IPS-20b (cell line): Measurements from ENCODE around the gene ADAMTS9.

Source experiments
- H3K27ac ChIP-seq: one replicate; pipeline ENCODE4 v1.5.1; 2013; ENCODE audit warnings: low read length
- H3K27me3 ChIP-seq: 2 replicates; pipeline ENCODE4 v1.6.1; 2013; ENCODE audit warnings: mild to moderate bottlenecking, low read length, inconsistent platforms; ENCODE audit not compliant: insufficient read depth
- H3K36me3 ChIP-seq: 2 replicates; pipeline ENCODE4 v1.6.1; 2013; ENCODE audit warnings: low read depth, mild to moderate bottlenecking, inconsistent platforms, low read length, moderate library complexity; ENCODE audit not compliant: insufficient read depth
- H3K4me1 ChIP-seq: 2 replicates; pipeline ENCODE4 v1.6.1; 2013; ENCODE audit warnings: mild to moderate bottlenecking, control low read depth, inconsistent platforms, low read length, moderate library complexity; ENCODE audit not compliant: insufficient read depth
- H3K4me3 ChIP-seq: 2 replicates; pipeline ENCODE4 v1.5.1; 2013; ENCODE audit warnings: mild to moderate bottlenecking, low read length, inconsistent platforms
- H3K9ac ChIP-seq: 2 replicates; pipeline ENCODE4 v1.6.1; 2013; ENCODE audit warnings: low read depth, mild to moderate bottlenecking, inconsistent platforms, low read length, moderate library complexity
- H3K9me3 ChIP-seq: 2 replicates; pipeline ENCODE4 v1.6.1; 2013; ENCODE audit warnings: mild to moderate bottlenecking, low read depth, low read length, inconsistent platforms; ENCODE audit not compliant: insufficient read depth

Gene ADAMTS9

GRCh38 chr3:64494526-64494925 is 193.3 kb downstream of the ADAMTS9 start:
- H3K9ac ChIP-seq, result no peak overlapping the region
- no peak overlapping the region for H3K27ac ChIP-seq
- H3K36me3 ChIP-seq, result no peaks in the 10 kb centered on the region
- no peak overlapping the region for H3K4me3 ChIP-seq
- no peaks in the 10 kb centered on the region for H3K9me3 ChIP-seq
- H3K27me3 ChIP-seq, result peaks cover 19% of the 10 kb centered on the region
- peaks cover 21% of the 10 kb centered on the region for H3K4me1 ChIP-seq

GRCh38 chr3:64493149-64493548 is 194.7 kb downstream of the ADAMTS9 start:
- H3K27me3 ChIP-seq, result peaks cover 20% of the 10 kb centered on the region
- H3K27ac ChIP-seq, result no peak overlapping the region
- no peak overlapping the region for H3K9ac ChIP-seq
- H3K4me3 ChIP-seq, result no peak overlapping the region
- H3K36me3 ChIP-seq, result no peaks in the 10 kb centered on the region
- H3K9me3 ChIP-seq, result no peaks in the 10 kb centered on the region
- peaks cover 26% of the 10 kb centered on the region for H3K4me1 ChIP-seq

GRCh38 chr3:64491843-64492242 is 196.0 kb downstream of the ADAMTS9 start:
- Histone ChIP-seq H3K9me3 (no peaks in the 10 kb centered on the region), H3K4me1 (peaks cover 26% of the 10 kb centered on the region), H3K9ac (no peak overlapping the region), H3K27ac (no peak overlapping the region), H3K36me3 (no peaks in the 10 kb centered on the region), H3K27me3 (peaks cover 20% of the 10 kb centered on the region), H3K4me3 (no peak overlapping the region)

- Histone ChIP-seq H3K9me3 (no peaks in the 10 kb centered on the region), H3K9ac (no peak overlapping the region), H3K4me1 (peaks cover 26% of the 10 kb centered on the region), H3K36me3 (no peaks in the 10 kb centered on the region), H3K4me3 (no peak overlapping the region), H3K27ac (no peak overlapping the region), H3K27me3 (peaks cover 20% of the 10 kb centered on the region)
Measured at GRCh38 chr3:64490180-64490724, 197.5 kb downstream of the ADAMTS9 start.

DNA sequence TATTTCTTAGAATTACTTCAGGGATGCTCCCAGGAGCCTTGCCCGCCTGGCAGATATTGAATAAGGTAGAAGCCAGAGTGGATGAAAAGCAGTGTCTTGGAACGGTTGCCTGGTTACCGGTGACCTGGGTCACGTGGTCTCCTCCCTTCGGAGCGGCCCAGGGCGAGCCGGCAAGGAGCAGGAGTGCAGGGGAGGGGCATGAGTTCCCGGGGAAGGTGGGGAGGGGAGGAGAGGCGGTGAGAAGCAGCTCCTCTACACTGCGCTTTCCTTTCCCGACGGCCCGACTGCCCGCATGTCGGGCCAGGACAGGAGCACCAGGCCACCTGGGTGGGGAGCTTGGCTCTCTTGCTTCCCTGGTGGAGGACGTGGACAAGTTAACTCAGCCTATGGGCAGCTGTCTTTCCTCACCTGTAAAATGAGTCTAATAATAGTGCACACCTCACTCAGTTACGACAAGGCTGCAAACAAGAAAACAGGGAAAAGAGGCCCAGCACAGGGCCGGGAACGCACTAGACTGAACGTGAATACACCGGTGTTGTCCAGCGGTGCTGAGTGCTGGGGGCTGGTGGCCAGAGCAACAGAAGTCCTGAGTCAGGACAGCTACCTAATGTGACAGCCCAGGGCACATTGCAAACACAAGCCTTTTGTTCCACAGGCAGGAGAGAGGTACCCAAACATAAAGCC is 198.3 kb downstream of the ADAMTS9 start:
- Histone ChIP-seq H3K9ac (peak overlapping the region; percentile 43; the same call in 1 of the 2 replicates), H3K36me3 (no peaks in the 10 kb centered on the region), H3K4me1 (peaks cover 26% of the 10 kb centered on the region), H3K4me3 (peak overlapping the region; percentile 51; the same call in 1 of the 2 replicates), H3K9me3 (no peaks in the 10 kb centered on the region), H3K27me3 (peaks cover 20% of the 10 kb centered on the region), H3K27ac (no peak overlapping the region)

GRCh38 chr3:64488939-64489338 is 198.9 kb downstream of the ADAMTS9 start:
- H3K4me3 ChIP-seq, result peak overlapping the region; percentile 51; the same call in 1 of the 2 replicates
- H3K9ac ChIP-seq, result peak overlapping the region; percentile 43; the same call in 1 of the 2 replicates
- H3K36me3 ChIP-seq, result no peaks in the 10 kb centered on the region
- peaks cover 20% of the 10 kb centered on the region for H3K27me3 ChIP-seq
- H3K9me3 ChIP-seq, result no peaks in the 10 kb centered on the region
- H3K4me1 ChIP-seq, result peaks cover 26% of the 10 kb centered on the region
- no peak overlapping the region for H3K27ac ChIP-seq

DNA sequence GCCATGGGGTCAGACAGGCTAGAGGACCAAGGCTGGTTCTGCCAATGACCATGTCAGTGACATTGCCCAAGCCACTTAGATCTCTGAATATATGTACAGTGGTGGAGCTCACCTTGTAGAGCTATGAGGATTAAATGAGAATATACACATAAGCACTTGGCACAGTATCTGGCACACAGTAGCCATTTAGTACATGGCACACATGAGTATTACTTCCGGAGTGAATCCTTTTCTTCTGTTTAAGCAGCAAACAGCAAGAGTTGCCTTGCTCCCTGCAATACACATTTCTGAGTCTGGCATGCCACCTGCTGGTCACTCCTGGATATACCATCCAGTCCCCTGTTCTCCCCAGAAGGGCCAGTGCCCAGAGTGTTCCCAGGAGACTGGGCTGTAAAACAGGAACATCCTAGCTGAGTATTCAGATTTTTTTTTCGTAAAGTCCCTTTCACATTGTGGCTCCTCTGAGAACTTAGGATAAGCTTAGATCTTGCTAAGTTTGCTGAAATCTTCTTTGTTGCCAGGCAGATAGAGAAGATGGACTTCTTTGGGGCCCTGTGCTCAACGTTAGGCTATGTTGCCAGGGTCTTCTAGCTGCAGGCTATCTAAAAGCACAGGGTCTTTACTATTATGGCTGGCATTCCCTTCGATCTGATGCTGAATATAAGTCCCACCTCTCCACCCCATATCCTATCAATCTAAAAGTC is 203.4 kb downstream of the ADAMTS9 start:
- Histone ChIP-seq H3K9ac (no peak overlapping the region), H3K27me3 (peaks cover under 1% of the 10 kb centered on the region; the same call in 1 of the 2 replicates), H3K9me3 (no peaks in the 10 kb centered on the region), H3K36me3 (no peaks in the 10 kb centered on the region), H3K4me3 (no peak overlapping the region), H3K4me1 (peaks cover 4% of the 10 kb centered on the region; the same call in 1 of the 2 replicates), H3K27ac (no peak overlapping the region)

- no peak overlapping the region for H3K27ac ChIP-seq
- no peaks in the 10 kb centered on the region for H3K27me3 ChIP-seq
- H3K4me3 ChIP-seq, result no peak overlapping the region
- no peaks in the 10 kb centered on the region for H3K9me3 ChIP-seq
- H3K36me3 ChIP-seq, result no peaks in the 10 kb centered on the region
- no peaks in the 10 kb centered on the region for H3K4me1 ChIP-seq
- no peak overlapping the region for H3K9ac ChIP-seq
Measured at GRCh38 chr3:64483467-64483866, 204.3 kb downstream of the ADAMTS9 start.

- no peaks in the 10 kb centered on the region for H3K36me3 ChIP-seq
- no peak overlapping the region for H3K27ac ChIP-seq
- H3K4me1 ChIP-seq, result peaks cover 8% of the 10 kb centered on the region; the same call in 1 of the 2 replicates
- no peak overlapping the region for H3K4me3 ChIP-seq
- H3K9ac ChIP-seq, result no peak overlapping the region
- peaks cover 10% of the 10 kb centered on the region; the same call in 1 of the 2 replicates for H3K9me3 ChIP-seq
- H3K27me3 ChIP-seq, result no peaks in the 10 kb centered on the region
Measured at GRCh38 chr3:64475037-64475436, 212.8 kb downstream of the ADAMTS9 start.

DNA sequence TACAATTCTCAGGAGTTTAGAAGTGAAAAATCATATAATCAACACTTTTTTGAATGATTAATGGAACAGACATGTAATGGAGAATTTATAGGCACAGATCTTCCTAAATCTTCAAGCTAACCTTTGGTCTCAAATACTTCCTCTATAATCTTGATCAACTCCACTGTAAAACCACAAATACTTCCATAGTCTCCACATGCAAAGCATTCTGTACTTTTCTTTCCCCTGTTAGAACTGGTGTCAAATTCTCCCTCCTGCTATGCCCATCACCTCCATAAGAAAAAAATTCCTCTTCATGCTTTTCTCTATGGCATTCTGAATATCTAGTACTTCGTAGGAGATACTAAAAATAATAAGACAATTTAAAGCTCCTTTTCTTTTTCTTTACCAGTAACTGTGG is 214.3 kb downstream of the ADAMTS9 start:
- Histone ChIP-seq H3K27me3 (no peaks in the 10 kb centered on the region), H3K9ac (no peak overlapping the region), H3K4me3 (no peak overlapping the region), H3K9me3 (peaks cover 10% of the 10 kb centered on the region; the same call in 1 of the 2 replicates), H3K4me1 (peaks cover 8% of the 10 kb centered on the region; the same call in 1 of the 2 replicates), H3K27ac (no peak overlapping the region), H3K36me3 (no peaks in the 10 kb centered on the region)

GRCh38 chr3:64470436-64470835 is 217.4 kb downstream of the ADAMTS9 start:
- Histone ChIP-seq H3K9me3 (peaks cover 3% of the 10 kb centered on the region; the same call in 1 of the 2 replicates), H3K27me3 (no peaks in the 10 kb centered on the region), H3K27ac (no peak overlapping the region), H3K9ac (no peak overlapping the region), H3K4me3 (no peak overlapping the region), H3K36me3 (no peaks in the 10 kb centered on the region), H3K4me1 (peaks cover 8% of the 10 kb centered on the region; the same call in 1 of the 2 replicates)
